GM18520 (cell line): ENCODE measurements around the gene MLEC.
A peak's percentile ranks its signal among the peaks of the same experiment; 100 is the strongest.
"Not testable (repeated sequence)": the region's sequence is repeated elsewhere in the genome, so short reads cannot be mapped to it uniquely, and the experiment has no call there.

Experiments used
- ATAC-seq: cut with Tn5 transposase; IDR thresholded peaks from one replicate; pipeline ENCODE4 v1.9.1; 2021; ENCODE audit not compliant: unreplicated experiment

The MLEC gene

GRCh38 chr12:120662879-120663278 is 24.1 kb upstream of the MLEC start:
- ATAC-seq, result no peak

GRCh38 chr12:120663741-120664140 is 23.2 kb upstream of the MLEC start:
- no peak for ATAC-seq

- no peak for ATAC-seq
These were observed 20.2 kb upstream of the MLEC start for GRCh38 chr12:120666571-120667390.

- no peak for ATAC-seq
These were observed 18.7 kb upstream of the MLEC start for GRCh38 chr12:120668091-120668867.

- no peak for ATAC-seq
These were observed 17.8 kb upstream of the MLEC start for GRCh38 chr12:120668868-120669840.

GRCh38 chr12:120670237-120670636 is 16.7 kb upstream of the MLEC start:
- not testable (repeated sequence) for ATAC-seq

- ATAC-seq, result no peak
These were observed 16.3 kb upstream of the MLEC start for GRCh38 chr12:120670667-120671066.

- ATAC-seq, result no peak
These were observed 12.8 kb upstream of the MLEC start for GRCh38 chr12:120674097-120674636.

GRCh38 chr12:120677765-120678473 is 9.0 kb upstream of the MLEC start:
- ATAC-seq, result no peak

- no peak for ATAC-seq
These were observed 8.4 kb upstream of the MLEC start for GRCh38 chr12:120678572-120678971.

GRCh38 chr12:120680165-120680738 is 6.7 kb upstream of the MLEC start:
- no peak for ATAC-seq

GRCh38 chr12:120684523-120684932 is 2.4 kb upstream of the MLEC start:
- no peak for ATAC-seq

GRCh38 chr12:120685522-120685921 is 1.4 kb upstream of the MLEC start:
- ATAC-seq, result no peak

- peak; percentile 70 for ATAC-seq
These were observed 729 bp upstream of the MLEC start for GRCh38 chr12:120686151-120686689.

GRCh38 chr12:120687578-120688289 is 785 bp downstream of the MLEC start:
- no peak for ATAC-seq

GRCh38 chr12:120688527-120689071 is 1.6 kb downstream of the MLEC start:
- ATAC-seq, result no peak

- no peak for ATAC-seq
These were observed 2.6 kb downstream of the MLEC start for GRCh38 chr12:120689397-120690082.

GRCh38 chr12:120690083-120690450 is 3.1 kb downstream of the MLEC start:
- no peak for ATAC-seq
